ENCODE data around the gene DCBLD1.
"Not testable (repeated sequence)": the region's sequence is repeated elsewhere in the genome, so short reads cannot be mapped to it uniquely, and the experiment has no call there.

DCBLD1 gene

DNA sequence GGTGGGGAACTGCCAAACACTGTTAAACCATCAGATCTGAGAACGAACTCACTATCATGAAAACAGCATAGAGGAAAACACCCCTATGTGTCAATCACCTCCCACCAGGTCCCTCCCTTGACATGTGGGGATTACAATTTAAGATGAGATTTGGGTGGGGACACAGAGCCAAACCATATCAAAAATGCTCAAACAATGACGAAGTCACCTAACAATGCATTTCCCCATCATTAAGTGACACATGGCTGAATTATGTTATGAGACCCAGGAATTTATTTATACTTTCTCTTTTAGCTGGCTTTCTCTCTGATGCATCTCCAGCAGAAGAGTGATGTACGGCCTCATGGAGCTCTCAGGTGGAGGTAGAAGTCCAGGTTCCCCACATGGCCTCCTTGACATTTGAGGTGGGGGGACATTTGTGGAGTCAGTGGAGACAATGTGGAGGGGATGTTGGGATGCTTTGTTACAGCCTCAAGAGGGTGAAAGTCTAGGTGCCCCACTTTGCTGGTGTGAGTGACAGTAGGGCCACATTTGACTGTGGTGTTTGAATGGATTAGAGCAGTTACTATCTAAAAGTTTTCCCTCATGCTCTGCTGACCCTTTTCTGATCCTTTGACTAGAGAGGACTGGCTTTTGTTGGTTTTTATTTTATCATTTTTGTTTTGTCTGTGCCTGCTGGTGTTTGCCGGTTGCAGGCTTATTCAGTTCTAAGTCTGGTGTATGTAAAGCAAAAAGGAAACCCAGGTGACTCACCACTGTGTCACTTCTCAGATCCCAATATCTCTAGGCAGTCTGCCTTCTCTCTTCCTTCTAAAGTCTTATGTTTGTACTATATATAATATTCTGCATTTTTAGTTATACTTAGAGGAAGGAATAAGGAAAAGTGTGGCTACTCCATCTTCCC lies 18.5 kb upstream of the DCBLD1 start:
- no peak for DNase-seq (ENCODE audit: low read depth)
- H3K4me3 ChIP-seq (ENCODE audit: low read depth, low read length), result no peak overlapping the region
- TF ChIP-seq, protein P1, sequence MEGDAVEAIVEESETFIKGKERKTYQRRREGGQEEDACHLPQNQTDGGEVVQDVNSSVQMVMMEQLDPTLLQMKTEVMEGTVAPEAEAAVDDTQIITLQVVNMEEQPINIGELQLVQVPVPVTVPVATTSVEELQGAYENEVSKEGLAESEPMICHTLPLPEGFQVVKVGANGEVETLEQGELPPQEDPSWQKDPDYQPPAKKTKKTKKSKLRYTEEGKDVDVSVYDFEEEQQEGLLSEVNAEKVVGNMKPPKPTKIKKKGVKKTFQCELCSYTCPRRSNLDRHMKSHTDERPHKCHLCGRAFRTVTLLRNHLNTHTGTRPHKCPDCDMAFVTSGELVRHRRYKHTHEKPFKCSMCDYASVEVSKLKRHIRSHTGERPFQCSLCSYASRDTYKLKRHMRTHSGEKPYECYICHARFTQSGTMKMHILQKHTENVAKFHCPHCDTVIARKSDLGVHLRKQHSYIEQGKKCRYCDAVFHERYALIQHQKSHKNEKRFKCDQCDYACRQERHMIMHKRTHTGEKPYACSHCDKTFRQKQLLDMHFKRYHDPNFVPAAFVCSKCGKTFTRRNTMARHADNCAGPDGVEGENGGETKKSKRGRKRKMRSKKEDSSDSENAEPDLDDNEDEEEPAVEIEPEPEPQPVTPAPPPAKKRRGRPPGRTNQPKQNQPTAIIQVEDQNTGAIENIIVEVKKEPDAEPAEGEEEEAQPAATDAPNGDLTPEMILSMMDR (IDR thresholded peaks at IDR 0.05; ENCODE audit: low read depth, low read length, missing control alignments), result no peak

DNA sequence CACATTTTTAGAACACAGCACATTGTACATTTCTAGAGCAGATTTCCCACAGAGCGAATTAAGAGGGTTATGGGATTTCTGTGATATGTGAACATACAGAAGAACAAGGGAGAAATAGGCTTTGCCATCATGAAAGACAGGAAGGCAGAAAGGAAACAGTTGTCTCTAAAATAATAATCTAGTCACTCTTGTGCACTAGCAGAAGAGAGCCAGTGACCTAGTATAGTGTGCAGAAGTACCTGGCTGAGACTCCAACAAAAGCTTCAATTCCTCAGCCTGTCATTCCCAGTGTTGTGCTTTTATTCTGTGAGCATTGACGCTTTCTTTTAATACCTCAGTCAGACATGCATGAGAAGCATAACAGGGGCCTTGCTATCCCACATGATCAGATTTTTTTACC lies 17.8 kb upstream of the DCBLD1 start:
- H3K4me3 ChIP-seq (ENCODE audit: low read depth, low read length), result no peak overlapping the region
- TF ChIP-seq, protein P1 (IDR thresholded peaks at IDR 0.05; ENCODE audit: low read depth, low read length, missing control alignments), result no peak
- no peak for DNase-seq (ENCODE audit: low read depth)

DNA sequence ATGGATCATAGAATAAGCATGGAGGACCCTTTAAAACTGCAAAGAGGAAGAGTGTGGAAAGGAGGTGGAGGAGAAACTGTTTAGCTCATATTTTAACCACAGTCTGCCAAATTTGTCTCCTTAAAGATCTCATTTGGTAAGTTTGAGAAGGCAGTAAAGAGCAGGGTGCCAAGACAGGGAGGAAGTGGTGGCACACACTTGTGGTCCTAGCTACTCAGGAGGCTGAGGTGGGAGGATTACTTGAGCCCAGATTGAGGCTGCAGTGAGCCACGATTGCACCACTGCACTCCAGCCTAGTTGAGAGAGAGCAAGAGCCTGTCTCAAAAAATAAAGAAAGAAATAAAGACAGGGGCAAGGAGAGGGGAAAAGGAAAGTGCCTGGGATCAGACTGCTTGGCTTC lies 16.8 kb upstream of the DCBLD1 start:
- TF ChIP-seq, protein P1 (IDR thresholded peaks at IDR 0.05; ENCODE audit: low read depth, low read length, missing control alignments), result no peak
- no peak for DNase-seq (ENCODE audit: low read depth)
- H3K4me3 ChIP-seq (ENCODE audit: low read depth, low read length), result no peak overlapping the region

DNA sequence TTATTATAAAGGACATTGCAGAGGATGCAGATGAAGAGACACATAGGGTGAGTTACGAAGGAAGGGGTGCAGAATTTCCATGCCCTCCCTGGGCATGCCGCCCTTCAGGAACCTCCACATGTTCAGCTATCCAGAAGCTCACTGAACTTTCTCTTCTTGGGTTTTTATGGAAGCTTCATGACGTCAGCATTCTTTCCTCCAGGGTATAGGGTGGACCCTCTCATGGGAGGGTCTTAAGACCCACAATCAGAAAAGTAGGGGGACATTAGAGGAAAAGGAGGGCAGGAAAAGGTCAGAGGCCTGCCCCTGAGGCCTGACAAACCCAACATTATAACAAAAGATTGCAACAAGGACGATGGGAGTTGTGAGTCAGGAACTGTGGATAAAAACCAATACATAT lies 14.6 kb upstream of the DCBLD1 start:
- TF ChIP-seq, protein P1 (IDR thresholded peaks at IDR 0.05; ENCODE audit: low read depth, low read length, missing control alignments), result no peak
- DNase-seq (ENCODE audit: low read depth), result no peak
- H3K4me3 ChIP-seq (ENCODE audit: low read depth, low read length), result no peak overlapping the region

DNA sequence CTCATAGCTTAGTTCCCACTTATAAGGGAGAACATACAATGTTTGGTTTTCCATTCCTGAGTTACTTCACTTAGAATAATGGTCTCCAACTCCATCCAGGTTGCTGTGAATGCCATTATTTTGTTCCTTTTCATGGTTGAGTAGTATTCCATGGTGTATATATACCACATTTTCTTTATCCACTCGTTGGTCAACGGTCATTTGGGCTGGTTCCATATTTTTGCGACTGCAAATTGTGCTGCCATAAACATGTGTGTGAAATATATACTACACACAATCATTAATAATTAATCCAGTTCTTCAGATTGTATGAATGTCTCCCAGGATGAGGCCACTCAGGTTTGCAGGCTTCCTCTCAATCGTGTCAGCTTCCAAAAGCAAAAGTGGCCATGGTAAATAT lies 13.9 kb upstream of the DCBLD1 start:
- DNase-seq (ENCODE audit: low read depth); H3K4me3 ChIP-seq (ENCODE audit: low read depth, low read length): not testable (repeated sequence)

DNA sequence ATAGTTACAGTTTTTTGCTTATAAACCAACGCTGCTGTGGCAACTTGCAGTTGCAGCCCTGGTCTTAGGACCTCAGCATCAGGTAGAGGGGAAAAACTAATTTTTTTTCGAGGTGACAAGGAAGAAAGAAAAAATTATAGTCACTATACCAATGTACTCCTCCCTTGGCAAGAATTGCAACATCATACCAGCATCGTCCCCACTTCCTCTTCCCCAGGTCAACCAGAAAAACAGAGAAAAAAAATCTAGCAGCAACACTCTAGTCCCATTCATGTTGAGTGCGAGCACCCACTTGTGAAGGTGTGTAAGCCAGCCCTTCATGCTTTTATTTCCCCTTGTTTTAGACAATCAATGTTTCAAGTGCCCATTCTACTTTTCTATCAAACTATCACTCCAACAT lies 13.1 kb upstream of the DCBLD1 start:
- no peak overlapping the region for H3K4me3 ChIP-seq (ENCODE audit: low read depth, low read length)
- DNase-seq (ENCODE audit: low read depth), result no peak
- TF ChIP-seq, protein P1 (IDR thresholded peaks at IDR 0.05; ENCODE audit: low read depth, low read length, missing control alignments), result no peak

DNA sequence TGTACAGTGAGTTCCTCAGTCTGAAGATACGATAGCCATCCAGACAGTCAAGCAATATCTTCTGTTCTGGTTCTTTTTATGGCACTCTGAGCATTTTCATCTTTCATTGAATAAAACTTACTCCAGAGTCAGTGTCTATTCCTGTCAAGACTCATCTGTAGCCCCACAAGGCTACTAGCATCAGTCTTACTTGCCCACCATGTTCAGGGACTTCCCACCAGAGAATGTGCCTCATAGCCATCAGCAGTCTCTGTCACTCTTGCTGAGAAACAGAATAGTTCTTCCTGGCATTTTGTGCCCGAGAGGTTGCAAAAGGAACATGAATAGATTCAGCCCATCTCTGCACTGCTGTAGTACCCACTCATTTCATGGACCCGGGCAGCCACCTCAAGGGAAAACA lies 12.7 kb upstream of the DCBLD1 start:
- TF ChIP-seq, protein P1 (IDR thresholded peaks at IDR 0.05; ENCODE audit: low read depth, low read length, missing control alignments), result no peak
- no peak for DNase-seq (ENCODE audit: low read depth)
- no peak overlapping the region for H3K4me3 ChIP-seq (ENCODE audit: low read depth, low read length)
